CD8-positive, alpha-beta memory T cell (primary cell): ENCODE measurements around the gene PHF20. TPM values are rescaled to one million over a fixed set of nuclear protein-coding genes. Genes with fewer than 3 reads are reported as not detected.
"Not testable (repeated sequence)": the region's sequence is repeated elsewhere in the genome, so short reads cannot be mapped to it uniquely, and the experiment has no call there.

Experiments used
- CTCF ChIA-PET: fragments of 350-600 bp; sonication (Branson Sonifier 250); formaldehyde crosslinking; loops from one replicate; lab custom pipeline; 2021; ENCODE audit warnings: antibody characterized with exemption; lab: Charles Lee
- POLR2A ChIA-PET: fragments of 350-600 bp; sonication (Branson Sonifier 250); formaldehyde crosslinking; loops from one replicate; lab custom pipeline; 2021; ENCODE audit warnings: antibody characterized with exemption; lab: Charles Lee
- DNase-seq, 5 donors: peaks; one replicate each; pipeline versions ENCODE4 v3.0.0 to v3.0.0-alpha.2; 2020 to 2022; ENCODE audit warnings: mixed read lengths in 1 of 5
- H3K27ac ChIP-seq: one replicate; pipeline ENCODE4 v1.7.0; 2013; ENCODE audit warnings: low read depth, mild to moderate bottlenecking, low read length, moderate library complexity
- H3K27me3 ChIP-seq: 2 replicates; pipeline ENCODE4 v1.7.0; 2013; ENCODE audit warnings: low read length, mild to moderate bottlenecking; ENCODE audit not compliant: insufficient read depth, poor library complexity, severe bottlenecking
- H3K36me3 ChIP-seq: 2 replicates; pipeline ENCODE4 v1.7.0; 2013; ENCODE audit warnings: mild to moderate bottlenecking, low read length, moderate library complexity; ENCODE audit not compliant: insufficient read depth
- H3K4me1 ChIP-seq: 2 replicates; pipeline ENCODE4 v1.7.0; 2013; ENCODE audit warnings: mild to moderate bottlenecking, low read length, moderate library complexity; ENCODE audit not compliant: insufficient read depth
- H3K4me3 ChIP-seq: 2 replicates; pipeline ENCODE4 v1.7.0; 2013; ENCODE audit warnings: mild to moderate bottlenecking, low read length
- H3K9me3 ChIP-seq: 2 replicates; pipeline ENCODE4 v1.7.0; 2013; ENCODE audit warnings: mild to moderate bottlenecking, low read length
- H3K27ac Mint-ChIP-seq, 8 donors: one replicate each; pipeline ENCODE4 v1.8.0; 2020 to 2021; ENCODE audit warnings: mixed read lengths in 8 of 8, mild to moderate bottlenecking in 6 of 8, inconsistent platforms in 3 of 8, moderate library complexity in 3 of 8
- H3K27me3 Mint-ChIP-seq, 2 donors: one replicate each; pipeline ENCODE4 v1.8.0; 2020 to 2021; ENCODE audit warnings: mixed read lengths in 2 of 2, mild to moderate bottlenecking in 1 of 2, moderate library complexity in 1 of 2
- H3K36me3 Mint-ChIP-seq, 3 donors: one replicate each; pipeline ENCODE4 v1.8.0; 2020 to 2021; ENCODE audit warnings: mixed read lengths in 3 of 3, inconsistent platforms in 1 of 3, mild to moderate bottlenecking in 1 of 3
- H3K4me1 Mint-ChIP-seq, 3 donors: one replicate each; pipeline ENCODE4 v1.8.0; 2020 to 2021; ENCODE audit warnings: mixed read lengths in 3 of 3, inconsistent platforms in 1 of 3, mild to moderate bottlenecking in 1 of 3
- H3K4me3 Mint-ChIP-seq, 7 donors: one replicate each; pipeline ENCODE4 v1.8.0; 2020 to 2021; ENCODE audit warnings: mixed read lengths in 7 of 7, mild to moderate bottlenecking in 6 of 7, moderate library complexity in 4 of 7, inconsistent platforms in 2 of 7
- H3K9me3 Mint-ChIP-seq, 5 donors: one replicate each; pipeline ENCODE4 v1.8.0; 2020 to 2022; ENCODE audit warnings: mixed read lengths in 5 of 5, mild to moderate bottlenecking in 3 of 5, moderate library complexity in 2 of 5, inconsistent platforms in 1 of 5
- polyA plus RNA-seq: library from polyadenylated mRNA; unstranded; fragments of 300-500 nt; fragmentation: Illumina TruSeq; gene quantifications from one replicate; pipeline ENCODE4 v1.2.3, GENCODE V29; 2021
- total RNA-seq, 2 experiments: library from RNA; stranded (reverse); gene quantifications; one replicate each; pipeline ENCODE4 v1.2.3, GENCODE V29; 2021

The PHF20 gene
- total RNA-seq = 10 to 100 TPM; 53.9 to 54.3 TPM
- polyA plus RNA-seq = 124 TPM

- Mint-ChIP-seq H3K36me3 (peaks cover 4 to 25% (median 7%) of the 10 kb centered on the region in 3 donors), H3K27ac (peak within 1 kb of the TSS; percentile 98 to 100 (median 100)), H3K4me3 (peak within 1 kb of the TSS; percentile 84 to 94 (median 86)), H3K4me1 (peaks cover 68 to 90% (median 79%) of the 10 kb centered on the region in 3 donors), H3K27me3 (peaks cover 0 to 3% of the 10 kb centered on the region in 2 donors), H3K9me3 (peaks cover 0 to 3% (median 0%) of the 10 kb centered on the region in 5 donors)
- Histone ChIP-seq H3K36me3 (no peaks in the 10 kb centered on the region), H3K4me3 (peak within 1 kb of the TSS; percentile 84), H3K4me1 (peaks cover 90% of the 10 kb centered on the region), H3K9me3 (no peaks in the 10 kb centered on the region), H3K27ac (peak within 1 kb of the TSS; percentile 95), H3K27me3 (no peaks in the 10 kb centered on the region)
- peak; percentile 99 to 100 (median 100) for DNase-seq
- ChIA-PET CTCF (interaction anchor here (1.1 to 7.4 kb wide), 5 partner anchors 26 to 182 kb away, joined by 3 to 90 read pairs (median 7); partner anchors contain the start of genes RBM39 and SCAND1), POLR2A (interaction anchor here (0.7 to 9.3 kb wide), 7 partner anchors 25 to 317 kb away, joined by 3 to 337 read pairs (median 4); partner anchors contain the start of genes CPNE1, RBM12, RBM39 and SCAND1)
Observed at GRCh38 chr20:35771689-35772562, at the start of gene PHF20. PHF20 (plus strand) TSS chr20:35772015; CDS start chr20:35801523, 29,508 bp downstream.

GRCh38 chr20:35723275-35723639 is 48.6 kb upstream of the PHF20 start:
- H3K27ac ChIP-seq, H3K27me3 ChIP-seq, CTCF ChIA-PET, DNase-seq, H3K27me3 Mint-ChIP-seq, H3K9me3 Mint-ChIP-seq, H3K4me3 ChIP-seq, H3K9me3 ChIP-seq, H3K4me1 ChIP-seq: not testable (repeated sequence)
- H3K36me3 ChIP-seq = peaks cover 83% of the 10 kb centered on the region
- Mint-ChIP-seq H3K4me1 (peaks cover 41 to 61% (median 55%) of the 10 kb centered on the region in 3 donors), H3K27ac (peak overlapping the region in 6 of 8 donors; percentile 9 to 79 (median 62)), H3K4me3 (peak overlapping the region in 4 of 7 donors; percentile 12 to 44 (median 35)), H3K36me3 (peaks cover 17 to 90% (median 30%) of the 10 kb centered on the region in 3 donors)
- POLR2A ChIA-PET = interaction anchor here (0.7 kb wide), 1 partner anchor 8 kb away, joined by 3 read pairs; no protein-coding TSS in a partner anchor

- Mint-ChIP-seq H3K4me3 (peak overlapping the region in 2 of 7 donors; percentile 23 to 27), H3K27ac (peak overlapping the region in 3 of 8 donors; percentile 44 to 79 (median 61)), H3K36me3 (peaks cover 17 to 90% (median 30%) of the 10 kb centered on the region in 3 donors), H3K4me1 (peaks cover 40 to 60% (median 54%) of the 10 kb centered on the region in 3 donors)
- POLR2A ChIA-PET = interaction anchor here (0.6 kb wide), 1 partner anchor 74 kb away, joined by 6 read pairs; no protein-coding TSS in a partner anchor
- H3K9me3 ChIP-seq, H3K27me3 Mint-ChIP-seq, H3K4me1 ChIP-seq, H3K27me3 ChIP-seq, H3K9me3 Mint-ChIP-seq, H3K4me3 ChIP-seq, CTCF ChIA-PET, H3K27ac ChIP-seq, DNase-seq: not testable (repeated sequence)
- H3K36me3 ChIP-seq = peaks cover 85% of the 10 kb centered on the region
Observed at GRCh38 chr20:35723652-35724320, 48.0 kb upstream of the PHF20 start.

- Histone ChIP-seq H3K27ac (no peak overlapping the region), H3K4me1 (peaks cover 6% of the 10 kb centered on the region), H3K9me3 (no peaks in the 10 kb centered on the region), H3K4me3 (no peak overlapping the region), H3K36me3 (peaks cover 85% of the 10 kb centered on the region), H3K27me3 (no peaks in the 10 kb centered on the region)
- DNase-seq = no peak
- Mint-ChIP-seq H3K27ac (peak overlapping the region in 5 of 8 donors; percentile 31 to 79 (median 44)), H3K36me3 (peaks cover 17 to 90% (median 30%) of the 10 kb centered on the region in 3 donors), H3K4me3 (peak overlapping the region in 1 of 7 donors; percentile 16), H3K9me3 (no peaks in the 10 kb centered on the region), H3K27me3 (no peaks in the 10 kb centered on the region), H3K4me1 (peaks cover 44 to 59% (median 54%) of the 10 kb centered on the region in 3 donors)
- POLR2A ChIA-PET = interaction anchor here (0.6 to 1.4 kb wide), 3 partner anchors 11 to 260 kb away, joined by 5 to 10 read pairs (median 6); no protein-coding TSS in a partner anchor
- CTCF ChIA-PET = interaction anchor here (1.1 to 1.5 kb wide), 2 partner anchors 14 to 161 kb away, joined by 3 read pairs; no protein-coding TSS in a partner anchor
Observed at GRCh38 chr20:35724321-35725230, 47.2 kb upstream of the PHF20 start.

DNA sequence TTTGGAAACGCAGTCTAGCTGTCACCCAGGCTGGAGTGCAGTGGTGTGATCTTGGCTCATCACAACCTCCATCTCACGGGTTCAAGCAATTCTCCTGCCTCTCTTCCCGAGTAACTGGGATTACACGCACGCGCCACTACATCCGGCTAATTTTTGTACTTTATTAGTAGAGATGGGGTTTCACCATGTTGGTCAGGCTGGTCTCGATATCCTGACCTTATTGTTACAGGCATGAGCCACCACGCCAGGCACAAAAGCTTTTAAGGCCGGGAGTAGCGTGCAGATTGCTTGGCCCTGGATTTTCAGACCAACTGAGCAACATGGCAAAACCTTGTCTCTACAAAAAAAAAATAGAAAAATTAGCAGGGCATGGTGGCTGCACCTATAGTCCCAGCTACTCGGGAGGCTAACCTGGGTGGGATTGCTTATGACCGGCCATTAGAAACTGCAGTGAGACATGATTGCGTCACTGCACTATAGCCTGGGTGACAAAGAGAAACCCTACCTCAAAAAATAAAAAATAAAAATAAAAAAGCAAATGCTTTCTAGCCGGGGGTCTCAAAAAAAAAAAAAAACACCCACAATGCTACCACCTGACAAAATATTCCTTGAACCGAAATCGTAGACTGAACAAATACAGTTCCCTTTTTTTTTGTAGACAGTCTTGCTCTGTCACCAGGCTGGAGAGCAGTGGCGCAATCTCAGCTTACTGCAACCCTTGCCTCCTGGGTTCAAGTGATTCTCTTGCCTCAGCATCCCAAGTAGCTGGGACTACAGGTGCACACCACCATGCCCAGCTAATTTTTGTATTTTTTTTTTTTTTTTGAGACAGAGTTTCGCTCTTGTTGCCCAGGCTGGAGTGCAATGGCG is 44.7 kb upstream of the PHF20 start:
- no peak for DNase-seq
- Mint-ChIP-seq H3K27ac (peak overlapping the region in 2 of 8 donors; percentile 7 to 31), H3K4me1 (peaks cover 48 to 65% (median 61%) of the 10 kb centered on the region in 3 donors), H3K4me3 (no peak overlapping the region), H3K36me3 (peaks cover 12 to 89% (median 21%) of the 10 kb centered on the region in 3 donors), H3K27me3 (no peaks in the 10 kb centered on the region), H3K9me3 (no peaks in the 10 kb centered on the region)
- ChIA-PET POLR2A (interaction anchor here (0.6 to 0.9 kb wide), 2 partner anchors 15 to 21 kb away, joined by 3 read pairs; partner anchors contain the start of gene RBM39), CTCF (interaction anchor here (1.7 kb wide), 1 partner anchor 50 kb away, joined by 4 read pairs; no protein-coding TSS in a partner anchor)
- Histone ChIP-seq H3K9me3 (no peaks in the 10 kb centered on the region), H3K27me3 (no peaks in the 10 kb centered on the region), H3K4me3 (no peak overlapping the region), H3K27ac (no peak overlapping the region), H3K36me3 (peaks cover 84% of the 10 kb centered on the region), H3K4me1 (peaks cover 22% of the 10 kb centered on the region)

DNA sequence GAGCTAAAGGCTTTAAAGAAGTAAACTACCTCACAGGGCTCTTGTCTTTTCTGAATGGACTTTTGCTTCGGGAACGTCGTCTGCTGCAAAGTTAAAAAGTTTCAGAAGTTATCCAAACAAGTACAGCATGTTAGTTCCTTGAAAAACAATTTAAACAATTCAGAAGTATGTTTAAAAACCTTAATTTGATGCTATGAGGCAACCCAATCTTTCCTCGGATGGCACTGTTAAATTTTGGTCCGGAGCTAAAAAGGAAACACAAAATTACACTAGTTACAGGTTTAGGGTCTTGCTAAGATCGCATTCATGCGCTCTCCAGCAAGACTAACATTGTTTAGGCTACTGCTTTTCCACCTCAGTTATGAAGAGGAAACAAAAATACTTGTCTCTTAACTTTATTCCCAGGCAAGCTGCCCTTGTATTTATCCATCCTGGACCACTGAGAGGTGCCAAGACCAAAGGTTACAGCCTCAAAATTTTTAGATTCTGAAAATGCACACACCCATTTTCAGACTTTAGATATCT is 42.5 kb upstream of the PHF20 start:
- Histone ChIP-seq H3K36me3 (peaks cover 90% of the 10 kb centered on the region), H3K9me3 (no peaks in the 10 kb centered on the region), H3K27me3 (no peaks in the 10 kb centered on the region), H3K4me3 (no peak overlapping the region), H3K4me1 (peaks cover 44% of the 10 kb centered on the region), H3K27ac (no peak overlapping the region)
- Mint-ChIP-seq H3K27me3 (peaks cover 0 to 3% of the 10 kb centered on the region in 2 donors), H3K9me3 (no peaks in the 10 kb centered on the region), H3K4me3 (peak overlapping the region in 1 of 7 donors; percentile 24), H3K27ac (peak overlapping the region in 2 of 8 donors; percentile 39 to 73), H3K4me1 (peaks cover 56 to 71% (median 71%) of the 10 kb centered on the region in 3 donors), H3K36me3 (peaks cover 12 to 89% (median 27%) of the 10 kb centered on the region in 3 donors)
- no peak for DNase-seq
- ChIA-PET POLR2A (interaction anchor here (2.2 kb wide), 1 partner anchor 13 kb away, joined by 7 read pairs; the partner anchor contains the start of gene RBM39), CTCF (interaction anchor here (0.9 to 1.9 kb wide), 2 partner anchors 13 to 18 kb away, joined by 3 to 7 read pairs; partner anchors contain the start of gene RBM39)
